HUDEP-2 (cell line): ENCODE measurements around the gene HOXA13.

ENCODE experiments used
- DNase-seq, 76 experiments: peaks; one replicate each; lab custom pipeline; 2025; ENCODE audit not compliant: unreplicated experiment in 76 of 76; lab: John Stamatoyannopoulos, UW

The HOXA13 gene

GRCh38 chr7:27193335-27194001, 6.4 kb downstream of the HOXA13 start:
- no peak for DNase-seq

DNA sequence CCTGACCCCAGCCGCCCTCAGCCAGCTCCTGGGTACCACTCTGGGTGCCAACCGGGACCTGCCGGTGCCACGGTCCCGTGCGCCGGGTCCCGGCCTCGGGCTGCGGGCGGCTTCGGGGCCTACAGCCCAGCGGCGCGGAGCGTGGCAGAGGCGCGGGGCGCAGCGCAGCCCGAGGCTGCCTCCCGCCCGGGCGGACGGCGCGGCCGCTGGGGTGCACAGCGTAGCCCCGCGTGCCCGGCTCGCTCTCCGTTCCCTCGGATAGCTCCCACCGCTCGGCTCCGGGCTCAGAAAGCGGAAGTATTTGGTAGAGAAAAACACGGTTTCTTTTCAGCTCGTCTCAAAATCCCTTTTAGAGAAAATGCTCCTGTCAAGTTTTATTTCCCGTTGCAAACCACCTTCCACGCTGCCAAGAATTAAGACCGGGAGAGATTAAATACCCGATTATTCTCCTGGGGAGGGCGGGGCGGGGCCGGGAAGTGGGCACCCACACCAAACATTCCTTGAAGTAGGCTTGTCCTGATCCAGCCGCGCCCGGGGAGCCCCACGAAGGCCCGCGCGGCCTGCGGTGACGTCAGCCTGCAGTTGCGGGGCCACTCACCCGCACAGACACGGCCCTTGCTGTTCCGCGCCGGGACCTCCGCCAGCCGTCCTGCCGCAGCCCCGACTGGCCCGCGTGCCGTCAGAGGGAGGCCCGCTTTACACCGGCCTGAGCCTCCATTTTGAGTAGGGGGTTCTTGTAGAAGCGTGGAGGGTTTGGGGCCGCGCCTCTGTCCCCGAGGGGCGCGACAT, 7.2 kb downstream of the HOXA13 start:
- no peak for DNase-seq

GRCh38 chr7:27191833-27192545, 7.9 kb downstream of the HOXA13 start:
- DNase-seq = no peak

DNA sequence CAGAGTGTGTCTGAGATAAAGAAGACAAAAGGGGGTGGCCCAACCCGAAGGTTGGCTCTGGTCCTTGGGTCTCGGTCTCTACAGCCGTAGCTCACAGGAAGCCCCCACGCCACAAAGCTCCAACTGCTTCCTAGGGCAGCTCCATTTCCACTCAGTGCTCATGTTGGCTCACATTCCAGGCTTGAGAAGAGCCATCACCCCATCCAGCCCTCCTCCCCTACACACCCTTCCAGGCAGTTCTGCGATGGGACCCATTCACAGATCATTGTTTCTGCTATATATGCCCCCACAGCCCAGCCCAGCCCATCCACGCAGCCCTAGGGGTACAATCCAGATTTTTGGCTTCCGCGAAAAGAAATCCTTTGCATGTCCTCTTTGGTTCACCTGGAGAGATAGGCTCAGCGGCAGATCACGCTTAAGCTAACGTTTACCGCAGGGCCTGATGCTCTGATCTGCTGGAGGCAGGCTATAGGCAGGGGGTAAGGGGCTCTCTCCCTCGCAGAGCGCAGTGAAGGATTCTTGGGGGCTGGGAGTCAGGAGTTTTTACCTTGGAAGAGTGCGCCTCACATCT, 8.6 kb downstream of the HOXA13 start:
- DNase-seq = no peak

GRCh38 chr7:27189997-27190748, 9.7 kb downstream of the HOXA13 start:
- DNase-seq = no peak

GRCh38 chr7:27189295-27189996, 10.4 kb downstream of the HOXA13 start:
- no peak for DNase-seq

- no peak for DNase-seq
Measured at GRCh38 chr7:27188386-27189294, 11.3 kb downstream of the HOXA13 start.

DNA sequence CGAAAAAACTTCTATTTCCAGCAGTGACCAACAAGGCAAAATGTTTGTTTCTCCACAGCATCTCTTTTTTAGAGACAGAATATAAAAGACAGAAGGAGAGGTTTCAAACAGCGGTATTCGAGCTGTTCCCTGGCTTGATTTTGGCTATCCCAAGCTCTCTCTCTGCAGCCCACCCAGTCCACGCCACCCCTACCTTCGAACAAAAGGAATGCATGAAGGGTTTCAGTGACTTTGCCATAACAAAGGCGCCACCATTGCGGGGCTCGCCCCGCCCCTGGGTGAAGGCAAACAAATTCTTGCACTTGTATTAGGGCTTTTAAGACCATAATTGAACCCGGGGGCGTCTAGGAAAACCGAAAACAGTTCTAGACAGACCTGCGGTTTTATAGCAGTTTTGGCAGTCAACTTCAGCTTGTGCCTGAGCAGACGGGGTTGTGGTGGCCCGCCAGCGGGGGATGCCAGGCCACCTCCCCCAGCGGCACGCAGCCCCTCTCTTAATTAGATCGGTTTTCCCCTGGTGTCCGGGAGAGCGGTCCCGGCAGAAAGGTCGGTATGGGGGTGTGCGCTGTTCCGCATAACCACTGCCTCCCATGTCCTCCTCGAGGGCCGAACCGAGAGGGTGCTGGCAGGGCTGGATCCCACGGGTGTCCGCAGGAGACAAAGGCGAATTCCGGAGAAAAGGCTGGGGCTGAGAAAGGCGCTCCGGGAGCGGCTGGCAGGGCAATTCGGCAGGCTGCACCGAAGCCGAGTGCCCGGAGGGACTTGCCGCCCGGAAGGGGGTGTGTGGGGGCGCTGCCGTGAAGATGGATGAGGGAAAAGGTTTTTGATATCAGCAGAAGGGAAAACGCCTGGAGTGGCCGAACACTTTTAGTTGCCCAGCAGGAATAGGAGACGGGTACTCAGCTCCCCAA, 12.2 kb downstream of the HOXA13 start:
- no peak for DNase-seq

DNA sequence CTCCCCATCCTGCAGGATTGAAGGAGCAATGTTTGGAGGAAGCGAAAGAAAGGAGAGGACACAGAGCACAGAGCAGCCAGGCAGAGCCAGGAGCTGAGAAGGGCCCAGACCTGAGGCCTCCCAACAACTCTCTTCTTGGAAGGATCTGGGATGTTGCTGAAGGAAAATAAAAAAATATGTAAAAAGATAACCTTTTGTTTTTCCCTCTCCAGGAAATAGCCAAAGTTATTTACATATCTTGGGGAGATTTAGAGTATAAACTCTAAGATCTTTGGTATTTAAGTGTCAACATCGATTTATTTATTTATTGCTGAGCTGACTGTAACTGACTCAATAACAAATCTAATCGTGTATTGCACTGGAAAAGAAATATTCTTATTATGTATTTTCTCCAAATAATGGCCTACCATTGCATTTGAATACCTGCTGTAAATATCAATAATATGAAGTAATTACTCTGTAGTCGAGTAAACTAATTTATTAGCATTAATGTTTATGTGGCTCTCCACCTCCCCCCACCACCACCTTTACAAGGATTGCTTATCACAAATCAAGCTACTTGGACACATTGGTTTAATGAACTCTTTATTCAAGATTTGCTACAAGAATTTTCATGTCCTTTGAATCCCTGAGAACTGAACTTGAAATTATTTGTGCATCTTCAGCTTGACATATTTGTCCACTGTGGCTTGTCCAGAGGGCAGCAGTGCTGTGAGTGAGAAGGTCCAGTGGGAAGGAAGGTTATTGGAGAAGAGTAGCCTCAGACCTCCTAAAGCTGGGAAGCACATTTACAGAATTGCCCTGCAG, 13.0 kb downstream of the HOXA13 start:
- no peak for DNase-seq

- DNase-seq = no peak
Measured at GRCh38 chr7:27185854-27186667, 13.8 kb downstream of the HOXA13 start.

- DNase-seq = no peak
Measured at GRCh38 chr7:27185013-27185853, 14.7 kb downstream of the HOXA13 start, which contains the start of gene HOXA11. Gene HOXA11 (minus strand): TSS chr7:27185232. CDS start chr7:27185144, 88 bp downstream.

GRCh38 chr7:27184337-27185012, 15.4 kb downstream of the HOXA13 start:
- no peak for DNase-seq

DNA sequence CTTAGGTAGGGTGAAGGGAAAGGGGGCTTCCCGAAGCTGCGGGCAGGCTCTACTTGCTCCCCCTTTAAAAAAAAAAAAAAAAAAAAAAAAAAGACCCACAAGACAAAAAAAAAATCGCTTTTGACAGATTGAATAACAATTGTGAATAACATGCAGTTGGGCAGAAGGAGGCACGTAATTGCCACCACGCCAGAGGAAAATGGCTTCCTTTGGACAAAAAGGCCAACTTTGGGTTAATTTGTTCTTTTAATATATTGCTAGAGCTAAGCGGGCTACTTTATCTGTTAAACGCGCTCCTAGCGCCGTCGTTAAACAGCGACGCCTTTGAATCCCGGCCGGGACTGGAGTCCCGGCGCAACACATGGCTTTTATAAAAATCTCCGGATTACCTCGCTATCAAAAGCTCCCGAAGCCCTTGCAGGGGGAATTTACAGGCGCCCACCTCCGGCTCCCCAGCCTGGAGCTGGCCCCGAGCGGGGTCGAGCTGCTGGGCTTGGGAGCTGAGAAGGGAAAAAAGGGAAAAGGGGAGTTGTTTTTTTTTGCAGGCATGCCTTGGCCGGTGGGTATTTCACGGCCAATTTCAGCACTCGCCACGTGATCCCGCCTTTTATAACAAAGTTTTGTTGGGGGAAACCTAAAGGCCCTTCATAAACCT, 16.1 kb downstream of the HOXA13 start:
- DNase-seq = no peak
